Measurements from ENCODE around the gene IGF2BP3.

Gene IGF2BP3

GRCh38 chr7:23396222-23397015, 73.9 kb downstream of the IGF2BP3 start:
- H3K36me3 ChIP-seq (replicated peaks) = peaks cover 23% of the 10 kb centered on the region

GRCh38 chr7:23394488-23395171, 75.7 kb downstream of the IGF2BP3 start:
- Histone ChIP-seq H3K4me1 (peaks cover 9% of the 10 kb centered on the region), H3K36me3 (replicated peaks) (peaks cover 26% of the 10 kb centered on the region), H3K27me3 (ENCODE audit: low read depth) (no peaks in the 10 kb centered on the region), H3K4me3 (no peak overlapping the region), H3K9me3 (no peaks in the 10 kb centered on the region)
- DNase-seq (ENCODE audit: low spot score in 2 of 2) = no peak
- in situ Hi-C loops (cut with MboI; ENCODE audit: low sequenced_read_pairs) = no loop called here

More at GRCh38 chr7:23396222-23397015, 73.9 kb downstream of the IGF2BP3 start:
- H3K4me1 ChIP-seq = peaks cover 9% of the 10 kb centered on the region
- H3K9me3 ChIP-seq = no peaks in the 10 kb centered on the region
- DNase-seq (ENCODE audit: low spot score in 2 of 2) = no peak
- H3K27me3 ChIP-seq (ENCODE audit: low read depth) = no peaks in the 10 kb centered on the region
- no peak overlapping the region for H3K4me3 ChIP-seq
- in situ Hi-C loops (cut with MboI; ENCODE audit: low sequenced_read_pairs) = no loop called here

DNA sequence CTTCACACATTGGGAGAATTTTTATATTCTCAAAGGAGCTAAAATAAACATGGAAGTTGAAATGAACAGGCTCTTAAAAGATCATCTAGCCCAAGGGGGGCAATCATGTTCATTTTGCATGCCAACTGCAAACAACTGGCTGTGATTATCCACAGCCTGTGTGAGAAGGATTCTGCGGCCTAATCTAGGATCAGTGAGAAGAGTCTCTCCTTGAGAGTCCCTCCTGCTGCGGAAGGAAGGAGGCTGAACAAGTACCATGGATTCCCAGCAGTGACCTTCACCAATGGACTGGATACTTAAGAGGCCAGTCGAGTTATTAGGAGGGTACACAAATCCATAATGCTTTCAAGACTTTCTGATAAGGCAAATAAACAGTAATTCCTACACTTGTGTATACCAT, 76.7 kb downstream of the IGF2BP3 start:
- Histone ChIP-seq H3K36me3 (replicated peaks) (peaks cover 26% of the 10 kb centered on the region), H3K27me3 (ENCODE audit: low read depth) (no peaks in the 10 kb centered on the region), H3K9me3 (no peaks in the 10 kb centered on the region), H3K4me1 (peaks cover 9% of the 10 kb centered on the region), H3K4me3 (no peak overlapping the region)
- DNase-seq (ENCODE audit: low spot score in 2 of 2) = no peak
- in situ Hi-C loops (cut with MboI; ENCODE audit: low sequenced_read_pairs) = no loop called here

DNA sequence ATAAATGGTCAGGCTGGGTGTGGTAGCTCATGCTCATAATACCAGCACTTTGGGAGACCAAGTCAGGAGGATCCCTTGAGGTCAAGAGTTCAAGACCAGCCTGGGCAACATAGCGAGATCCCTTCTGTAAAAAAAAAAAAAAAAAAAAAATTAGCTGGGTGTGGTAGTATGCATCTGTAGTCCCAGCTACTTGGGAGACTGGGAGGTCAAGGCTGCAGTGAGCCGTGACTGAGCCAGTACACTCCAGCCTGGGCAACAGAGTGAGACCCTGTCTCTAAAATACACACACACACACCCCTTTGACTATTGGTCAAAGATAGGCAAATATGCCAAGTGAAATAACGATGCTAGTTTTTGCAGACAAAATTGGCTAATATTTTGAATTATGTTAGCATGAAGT, 80.6 kb downstream of the IGF2BP3 start:
- Histone ChIP-seq H3K4me1 (peaks cover 6% of the 10 kb centered on the region), H3K27me3 (ENCODE audit: low read depth) (no peaks in the 10 kb centered on the region), H3K9me3 (no peaks in the 10 kb centered on the region), H3K4me3 (no peak overlapping the region), H3K36me3 (replicated peaks) (peaks cover 16% of the 10 kb centered on the region)
- in situ Hi-C loops (cut with MboI; ENCODE audit: low sequenced_read_pairs) = no loop called here
- DNase-seq (ENCODE audit: low spot score in 2 of 2) = no peak

GRCh38 chr7:23387583-23387982, 82.7 kb downstream of the IGF2BP3 start:
- DNase-seq (ENCODE audit: low spot score in 2 of 2) = no peak
- Histone ChIP-seq H3K36me3 (replicated peaks) (peaks cover 14% of the 10 kb centered on the region), H3K27me3 (ENCODE audit: low read depth) (no peaks in the 10 kb centered on the region), H3K4me3 (no peak overlapping the region), H3K4me1 (peaks cover 6% of the 10 kb centered on the region), H3K9me3 (no peaks in the 10 kb centered on the region)
- in situ Hi-C loops (cut with MboI; ENCODE audit: low sequenced_read_pairs) = no loop called here

GRCh38 chr7:23385140-23385539, 85.2 kb downstream of the IGF2BP3 start:
- Histone ChIP-seq H3K9me3 (no peaks in the 10 kb centered on the region), H3K4me3 (no peak overlapping the region), H3K4me1 (no peaks in the 10 kb centered on the region), H3K36me3 (replicated peaks) (peaks cover 11% of the 10 kb centered on the region), H3K27me3 (ENCODE audit: low read depth) (no peaks in the 10 kb centered on the region)
- no peak for DNase-seq (ENCODE audit: low spot score in 2 of 2)
- in situ Hi-C loops (cut with MboI; ENCODE audit: low sequenced_read_pairs) = no loop called here

- no peaks in the 10 kb centered on the region; the same call in 1 of the 2 replicates for H3K4me1 ChIP-seq
- H3K9me3 ChIP-seq = no peaks in the 10 kb centered on the region
- in situ Hi-C loops (cut with MboI; ENCODE audit: low sequenced_read_pairs) = no loop called here
- peaks cover 17% of the 10 kb centered on the region for H3K36me3 ChIP-seq (replicated peaks)
- H3K27me3 ChIP-seq (ENCODE audit: low read depth) = no peaks in the 10 kb centered on the region
- DNase-seq (ENCODE audit: low spot score in 2 of 2) = no peak
- no peak overlapping the region for H3K4me3 ChIP-seq
Observed at GRCh38 chr7:23383225-23383624, 87.1 kb downstream of the IGF2BP3 start.

DNA sequence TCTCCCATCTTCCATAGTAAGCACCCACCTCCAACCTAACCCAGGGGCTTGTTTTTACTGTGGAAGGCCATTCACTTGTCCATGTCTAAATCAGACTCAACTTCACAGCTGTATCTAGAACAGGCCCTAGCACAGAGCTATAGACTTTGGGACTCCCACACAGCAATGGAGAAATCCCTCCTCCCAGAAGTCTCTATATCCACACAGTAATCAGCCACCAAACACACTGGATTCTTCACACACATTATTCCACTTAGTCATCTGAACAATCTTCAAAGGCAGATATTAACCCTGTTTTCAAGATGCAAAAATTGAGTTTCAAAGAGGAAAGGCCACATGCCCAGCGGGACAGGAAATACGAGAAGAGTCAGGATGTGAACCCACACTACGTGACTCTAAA, 89.3 kb downstream of the IGF2BP3 start:
- Histone ChIP-seq H3K4me3 (no peak overlapping the region), H3K27me3 (ENCODE audit: low read depth) (no peaks in the 10 kb centered on the region), H3K9me3 (no peaks in the 10 kb centered on the region), H3K36me3 (replicated peaks) (peaks cover 19% of the 10 kb centered on the region), H3K4me1 (no peaks in the 10 kb centered on the region; the same call in none of the 2 replicates)
- in situ Hi-C loops (cut with MboI; ENCODE audit: low sequenced_read_pairs) = no loop called here
- no peak for DNase-seq (ENCODE audit: low spot score in 2 of 2)

DNA sequence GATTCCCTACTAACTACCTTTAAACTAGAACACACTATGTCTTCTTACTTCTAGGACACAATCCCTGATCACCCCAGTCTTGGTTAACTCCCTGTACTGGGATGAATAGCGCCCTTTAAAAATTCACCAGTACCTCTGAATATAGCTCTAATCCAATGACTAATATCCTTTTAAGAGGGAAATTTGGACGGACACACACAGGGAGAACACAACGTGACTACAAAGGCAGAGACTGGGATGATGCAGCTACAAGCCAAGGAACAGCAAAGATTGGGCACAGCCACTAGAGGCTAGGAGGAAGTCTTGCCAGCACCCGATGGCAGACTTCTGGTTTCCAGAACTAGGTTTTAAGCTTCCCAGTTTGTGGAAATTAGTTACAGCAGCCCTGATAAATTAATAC, 89.7 kb downstream of the IGF2BP3 start:
- no peaks in the 10 kb centered on the region; the same call in none of the 2 replicates for H3K4me1 ChIP-seq
- no peaks in the 10 kb centered on the region for H3K9me3 ChIP-seq
- in situ Hi-C loops (cut with MboI; ENCODE audit: low sequenced_read_pairs) = no loop called here
- H3K27me3 ChIP-seq (ENCODE audit: low read depth) = no peaks in the 10 kb centered on the region
- H3K4me3 ChIP-seq = no peak overlapping the region
- H3K36me3 ChIP-seq (replicated peaks) = peaks cover 23% of the 10 kb centered on the region
- no peak for DNase-seq (ENCODE audit: low spot score in 2 of 2)

GRCh38 chr7:23378996-23379395, 91.3 kb downstream of the IGF2BP3 start:
- Histone ChIP-seq H3K36me3 (replicated peaks) (peaks cover 26% of the 10 kb centered on the region), H3K9me3 (no peaks in the 10 kb centered on the region), H3K4me3 (no peak overlapping the region), H3K27me3 (ENCODE audit: low read depth) (no peaks in the 10 kb centered on the region), H3K4me1 (no peaks in the 10 kb centered on the region; the same call in none of the 2 replicates)
- DNase-seq (ENCODE audit: low spot score in 2 of 2) = no peak
- in situ Hi-C loops (cut with MboI; ENCODE audit: low sequenced_read_pairs) = no loop called here

GRCh38 chr7:23377134-23377533, 93.2 kb downstream of the IGF2BP3 start:
- DNase-seq (ENCODE audit: low spot score in 2 of 2) = peak in 1 of 2 experiments; percentile 2
- Histone ChIP-seq H3K9me3 (no peaks in the 10 kb centered on the region), H3K4me3 (no peak overlapping the region), H3K27me3 (ENCODE audit: low read depth) (no peaks in the 10 kb centered on the region), H3K36me3 (replicated peaks) (peaks cover 26% of the 10 kb centered on the region), H3K4me1 (no peaks in the 10 kb centered on the region; the same call in none of the 2 replicates)
- in situ Hi-C loops (cut with MboI; ENCODE audit: low sequenced_read_pairs) = no loop called here

DNA sequence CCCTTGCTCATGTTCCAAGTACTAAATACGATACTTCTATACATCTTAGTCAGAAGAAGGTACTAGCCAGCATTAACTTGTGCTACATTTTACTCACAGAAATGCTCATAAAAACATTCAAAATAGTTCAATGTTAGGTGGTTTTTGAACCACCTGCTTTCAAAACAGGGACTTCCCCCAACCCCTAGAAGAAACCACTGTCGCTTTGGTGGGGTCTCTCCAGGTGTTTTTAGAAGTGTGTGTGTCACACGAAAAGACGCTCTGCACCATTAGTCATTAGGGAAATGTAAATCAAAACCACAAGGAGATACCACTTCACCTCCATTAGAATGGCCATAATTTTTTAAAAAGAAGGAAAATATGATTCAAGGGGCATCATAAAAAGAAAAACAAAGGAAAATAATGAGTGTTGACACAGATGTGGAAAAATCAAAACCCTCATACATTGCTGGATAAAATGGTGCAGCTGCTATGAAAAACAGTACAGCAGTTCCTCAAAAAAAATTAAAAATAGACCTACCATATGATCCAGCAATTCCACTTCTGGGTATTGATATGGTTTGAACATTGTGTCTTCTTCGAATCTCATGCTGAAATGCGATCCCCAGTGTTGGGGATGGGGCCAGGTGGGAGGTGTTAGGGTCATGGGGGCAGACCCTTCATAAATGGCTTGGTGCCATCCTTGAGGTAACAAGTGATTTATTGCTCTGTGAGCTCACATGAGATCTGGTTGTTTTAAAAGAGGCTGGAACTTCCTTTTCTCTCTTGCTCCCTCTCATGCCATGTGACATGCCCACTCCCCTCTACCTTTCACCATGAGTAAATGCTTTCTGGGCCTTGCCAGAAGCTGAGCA, 96.9 kb downstream of the IGF2BP3 start:
- no peak for DNase-seq (ENCODE audit: low spot score in 2 of 2)
- H3K36me3 ChIP-seq (replicated peaks) = peaks cover 15% of the 10 kb centered on the region
- in situ Hi-C loops (cut with MboI; ENCODE audit: low sequenced_read_pairs) = no loop called here
- H3K4me1 ChIP-seq = no peaks in the 10 kb centered on the region; the same call in 1 of the 2 replicates
- no peak overlapping the region for H3K4me3 ChIP-seq
- H3K9me3 ChIP-seq = no peaks in the 10 kb centered on the region
- no peaks in the 10 kb centered on the region for H3K27me3 ChIP-seq (ENCODE audit: low read depth)

DNA sequence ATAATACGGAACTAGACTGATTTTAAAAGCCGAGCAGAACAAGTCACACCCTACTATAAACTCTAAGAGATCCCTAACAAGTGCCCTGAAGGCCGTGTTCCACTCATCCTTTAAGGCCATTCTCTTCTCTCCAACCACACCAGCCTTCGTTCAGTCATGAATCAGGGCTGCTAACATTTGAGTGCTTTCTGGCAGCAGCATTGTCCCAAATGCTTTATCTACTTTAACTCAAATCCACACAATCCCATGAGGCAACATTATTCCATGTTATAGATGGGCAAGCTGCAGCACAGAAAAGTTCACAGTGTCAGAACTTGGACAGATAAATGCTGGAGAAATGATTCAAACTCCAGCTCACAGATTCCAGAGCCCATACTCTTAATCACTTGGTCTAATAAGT, 97.7 kb downstream of the IGF2BP3 start:
- Histone ChIP-seq H3K4me3 (no peak overlapping the region), H3K9me3 (no peaks in the 10 kb centered on the region), H3K27me3 (ENCODE audit: low read depth) (no peaks in the 10 kb centered on the region), H3K36me3 (replicated peaks) (peaks cover 13% of the 10 kb centered on the region), H3K4me1 (no peaks in the 10 kb centered on the region; the same call in 1 of the 2 replicates)
- DNase-seq (ENCODE audit: low spot score in 2 of 2) = no peak
- in situ Hi-C loops (cut with MboI; ENCODE audit: low sequenced_read_pairs) = no loop called here
